ENCODE data around the gene SPRR2A. TPM values are rescaled to one million over a fixed set of nuclear protein-coding genes. Genes with fewer than 3 reads are reported as not detected.

Gene SPRR2A
- not detected for polyA plus RNA-seq (2013, experiment 1 of 4)
- not detected for polyA plus RNA-seq (2013, experiment 2 of 4)
- polyA plus RNA-seq (2013, experiment 3 of 4), result not detected
- not detected for polyA plus RNA-seq (2013, experiment 4 of 4)

- no peaks in the 10 kb centered on the region for H3K36me3 ChIP-seq (ENCODE audit: control insufficient read depth, insufficient read depth, low read length)
- H3K27me3 ChIP-seq (ENCODE audit: control insufficient read depth, insufficient read depth, low read length, poor library complexity, severe bottlenecking), result no peaks in the 10 kb centered on the region
- no peak within 1 kb of the TSS for H3K27ac ChIP-seq (ENCODE audit: insufficient read depth, low read depth, low read length, poor library complexity, severe bottlenecking)
- H3K4me1 ChIP-seq (ENCODE audit: control insufficient read depth, insufficient read depth, low read length), result no peaks in the 10 kb centered on the region
- 87 to 90% methylated on average over 2 of the region's 2 CpGs for WGBS, 2 experiments
- H3K4me3 ChIP-seq (ENCODE audit: insufficient read depth, low read depth, low read length), result no peak within 1 kb of the TSS
- H3K9me3 ChIP-seq (ENCODE audit: control insufficient read depth, low read length), result no peaks in the 10 kb centered on the region
Measured at GRCh38 chr1:153057375-153057774, at the start of gene SPRR2A. SPRR2A (minus strand) TSS chr1:153057512; CDS start chr1:153056735, 777 bp downstream.

DNA sequence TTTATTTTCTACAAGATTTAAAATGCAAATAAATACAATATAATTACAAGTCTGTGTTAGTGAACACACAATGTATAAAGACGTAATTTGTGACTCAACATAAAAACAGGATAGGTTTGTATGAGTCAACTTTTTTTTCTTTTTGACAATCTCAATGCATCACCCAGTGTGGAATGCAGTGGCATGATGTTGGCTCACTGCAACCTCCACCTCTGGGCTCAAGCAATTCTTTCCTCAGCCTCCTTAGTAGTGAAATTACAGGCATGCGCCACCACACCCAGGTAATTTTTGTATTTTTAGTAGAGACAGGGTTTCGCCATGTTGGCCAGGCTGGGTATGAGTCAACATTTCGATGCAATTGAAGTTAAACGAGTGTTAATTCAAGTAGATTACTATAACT lies 42.9 kb upstream of the SPRR2A start:
- Histone ChIP-seq H3K27me3 (ENCODE audit: control insufficient read depth, insufficient read depth, low read length, poor library complexity, severe bottlenecking) (no peaks in the 10 kb centered on the region), H3K4me3 (ENCODE audit: insufficient read depth, low read depth, low read length) (no peak overlapping the region), H3K36me3 (ENCODE audit: control insufficient read depth, insufficient read depth, low read length) (no peaks in the 10 kb centered on the region), H3K4me1 (ENCODE audit: control insufficient read depth, insufficient read depth, low read length) (no peaks in the 10 kb centered on the region), H3K9me3 (ENCODE audit: control insufficient read depth, low read length) (no peaks in the 10 kb centered on the region), H3K27ac (ENCODE audit: insufficient read depth, low read depth, low read length, poor library complexity, severe bottlenecking) (no peak overlapping the region)
- WGBS, 2 experiments, result 90 to 94% methylated on average over 3 of the region's 5 CpGs

- no peak overlapping the region for H3K27ac ChIP-seq (ENCODE audit: insufficient read depth, low read depth, low read length, poor library complexity, severe bottlenecking)
- 92 to 94% methylated on average over 9 of the region's 9 CpGs for WGBS, 2 experiments
- H3K27me3 ChIP-seq (ENCODE audit: control insufficient read depth, insufficient read depth, low read length, poor library complexity, severe bottlenecking), result no peaks in the 10 kb centered on the region
- no peaks in the 10 kb centered on the region for H3K9me3 ChIP-seq (ENCODE audit: control insufficient read depth, low read length)
- no peak overlapping the region for H3K4me3 ChIP-seq (ENCODE audit: insufficient read depth, low read depth, low read length)
- H3K36me3 ChIP-seq (ENCODE audit: control insufficient read depth, insufficient read depth, low read length), result no peaks in the 10 kb centered on the region
- no peaks in the 10 kb centered on the region for H3K4me1 ChIP-seq (ENCODE audit: control insufficient read depth, insufficient read depth, low read length)
Measured at GRCh38 chr1:153099461-153100045, 42.2 kb upstream of the SPRR2A start.

DNA sequence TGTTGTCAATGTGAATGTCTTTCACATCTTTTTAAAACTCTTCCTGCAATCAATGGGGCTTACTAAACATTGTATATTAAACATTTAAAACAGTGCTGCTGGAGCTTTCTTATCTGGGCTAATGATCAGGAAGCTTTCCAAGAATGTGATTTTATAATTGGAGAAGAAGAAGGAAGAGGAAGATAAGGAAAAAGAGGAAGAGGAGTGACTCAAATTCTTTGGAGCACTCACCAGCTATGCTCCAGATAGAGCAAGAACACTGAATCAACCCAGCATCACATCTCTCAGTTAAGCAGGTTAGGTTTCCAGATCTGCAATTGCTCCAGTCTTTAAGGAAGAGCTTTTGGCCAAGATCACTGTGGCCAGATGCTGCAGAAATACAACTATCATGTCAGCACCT lies 38.5 kb upstream of the SPRR2A start:
- Histone ChIP-seq H3K4me3 (ENCODE audit: insufficient read depth, low read depth, low read length) (no peak overlapping the region), H3K27me3 (ENCODE audit: control insufficient read depth, insufficient read depth, low read length, poor library complexity, severe bottlenecking) (no peaks in the 10 kb centered on the region), H3K27ac (ENCODE audit: insufficient read depth, low read depth, low read length, poor library complexity, severe bottlenecking) (no peak overlapping the region), H3K9me3 (ENCODE audit: control insufficient read depth, low read length) (no peaks in the 10 kb centered on the region), H3K36me3 (ENCODE audit: control insufficient read depth, insufficient read depth, low read length) (no peaks in the 10 kb centered on the region), H3K4me1 (ENCODE audit: control insufficient read depth, insufficient read depth, low read length) (no peaks in the 10 kb centered on the region)

- no peak within 1 kb of the TSS for H3K4me3 ChIP-seq (ENCODE audit: insufficient read depth, low read depth, low read length)
- H3K36me3 ChIP-seq (ENCODE audit: control insufficient read depth, insufficient read depth, low read length), result no peaks in the 10 kb centered on the region
- H3K27ac ChIP-seq (ENCODE audit: insufficient read depth, low read depth, low read length, poor library complexity, severe bottlenecking), result no peak within 1 kb of the TSS
- H3K4me1 ChIP-seq (ENCODE audit: control insufficient read depth, insufficient read depth, low read length), result no peaks in the 10 kb centered on the region
- no peaks in the 10 kb centered on the region for H3K9me3 ChIP-seq (ENCODE audit: control insufficient read depth, low read length)
- no peaks in the 10 kb centered on the region for H3K27me3 ChIP-seq (ENCODE audit: control insufficient read depth, insufficient read depth, low read length, poor library complexity, severe bottlenecking)
Measured at GRCh38 chr1:153094426-153094825, 37.1 kb upstream of the SPRR2A start, which contains the start of gene SPRR2E. SPRR2E (minus strand) TSS chr1:153094526; CDS start chr1:153093751, 775 bp downstream.

DNA sequence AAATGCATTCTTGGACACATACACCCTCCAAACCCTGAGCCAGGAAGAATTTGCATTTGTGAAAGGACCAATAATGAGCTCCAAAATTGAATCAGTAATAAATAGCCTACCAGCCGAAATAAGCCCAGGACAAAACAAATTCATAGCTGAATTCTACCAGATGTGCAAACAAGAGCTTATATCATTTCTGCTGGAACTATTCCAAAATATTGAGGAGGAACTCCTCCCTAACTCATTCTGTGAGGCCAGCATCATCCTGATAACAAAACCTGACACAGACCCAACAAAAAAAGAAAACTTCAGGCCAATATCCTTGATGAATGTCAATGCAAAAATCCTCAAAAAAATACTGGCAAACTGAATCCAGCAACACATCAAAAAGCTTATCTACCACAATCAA lies 30.3 kb upstream of the SPRR2A start:
- 75 to 88% methylated on average over 1 of the region's 1 CpG for WGBS, 2 experiments
- no peaks in the 10 kb centered on the region for H3K9me3 ChIP-seq (ENCODE audit: control insufficient read depth, low read length)

DNA sequence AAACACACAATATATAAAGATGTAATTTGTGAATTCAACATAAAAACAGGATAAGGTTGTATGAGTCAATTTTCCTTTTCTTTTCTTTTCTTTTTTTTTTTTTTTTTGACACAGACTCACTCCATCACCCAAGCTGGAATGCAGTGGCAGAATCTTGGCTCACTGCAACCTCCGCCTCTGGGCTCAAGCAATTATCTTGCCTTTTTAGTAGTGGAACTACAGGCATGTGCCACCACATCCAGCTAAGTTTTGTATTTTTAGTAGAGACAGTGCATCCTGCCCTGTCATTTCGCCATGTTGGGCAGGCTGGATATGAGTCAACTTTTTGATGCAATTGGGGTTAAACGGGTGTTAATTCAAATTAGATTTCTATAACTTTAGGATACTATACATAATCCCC lies 24.4 kb upstream of the SPRR2A start:
- no peaks in the 10 kb centered on the region for H3K27me3 ChIP-seq (ENCODE audit: control insufficient read depth, insufficient read depth, low read length, poor library complexity, severe bottlenecking)
- no peak overlapping the region for H3K4me3 ChIP-seq (ENCODE audit: insufficient read depth, low read depth, low read length)
- no peaks in the 10 kb centered on the region for H3K36me3 ChIP-seq (ENCODE audit: control insufficient read depth, insufficient read depth, low read length)
- no peak overlapping the region for H3K27ac ChIP-seq (ENCODE audit: insufficient read depth, low read depth, low read length, poor library complexity, severe bottlenecking)
- 88 to 89% methylated on average over 2 to 3 of the region's 3 CpGs for WGBS, 2 experiments
- H3K4me1 ChIP-seq (ENCODE audit: control insufficient read depth, insufficient read depth, low read length), result no peaks in the 10 kb centered on the region
- no peaks in the 10 kb centered on the region for H3K9me3 ChIP-seq (ENCODE audit: control insufficient read depth, low read length)

More for the DNA sequence above, 30.3 kb upstream of the SPRR2A start:
- no peaks in the 10 kb centered on the region for H3K27me3 ChIP-seq (ENCODE audit: control insufficient read depth, insufficient read depth, low read length, poor library complexity, severe bottlenecking)
- no peak overlapping the region for H3K4me3 ChIP-seq (ENCODE audit: insufficient read depth, low read depth, low read length)
- no peaks in the 10 kb centered on the region for H3K4me1 ChIP-seq (ENCODE audit: control insufficient read depth, insufficient read depth, low read length)
- H3K36me3 ChIP-seq (ENCODE audit: control insufficient read depth, insufficient read depth, low read length), result no peaks in the 10 kb centered on the region
- H3K27ac ChIP-seq (ENCODE audit: insufficient read depth, low read depth, low read length, poor library complexity, severe bottlenecking), result no peak overlapping the region

GRCh38 chr1:153072806-153073726 lies 15.8 kb upstream of the SPRR2A start:
- H3K27ac ChIP-seq (ENCODE audit: insufficient read depth, low read depth, low read length, poor library complexity, severe bottlenecking), result no peak overlapping the region
- H3K27me3 ChIP-seq (ENCODE audit: control insufficient read depth, insufficient read depth, low read length, poor library complexity, severe bottlenecking), result no peaks in the 10 kb centered on the region
- H3K4me3 ChIP-seq (ENCODE audit: insufficient read depth, low read depth, low read length), result no peak overlapping the region
- WGBS, 2 experiments, result 89 to 92% methylated on average over 4 to 5 of the region's 5 CpGs
- H3K9me3 ChIP-seq (ENCODE audit: control insufficient read depth, low read length), result no peaks in the 10 kb centered on the region
- no peaks in the 10 kb centered on the region for H3K36me3 ChIP-seq (ENCODE audit: control insufficient read depth, insufficient read depth, low read length)
- H3K4me1 ChIP-seq (ENCODE audit: control insufficient read depth, insufficient read depth, low read length), result no peaks in the 10 kb centered on the region

DNA sequence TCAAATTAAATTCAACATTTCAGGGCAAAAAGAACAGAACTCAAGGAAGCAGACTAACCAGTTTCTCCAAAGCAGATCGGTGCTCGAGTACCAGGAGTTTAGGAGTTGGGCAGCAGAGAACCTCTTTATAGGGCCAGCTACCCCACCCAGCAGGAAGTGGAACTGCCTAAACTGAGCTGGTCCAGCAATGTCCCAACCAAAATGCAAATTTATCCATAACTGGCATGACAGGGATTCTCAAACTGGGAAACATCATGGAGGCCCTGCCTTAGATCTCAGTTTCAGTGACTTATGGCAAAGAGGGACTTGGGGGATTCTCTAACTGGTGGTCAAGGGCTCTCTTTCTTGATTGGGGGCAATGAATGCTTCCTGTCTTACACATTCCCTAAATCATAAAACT lies 14.2 kb upstream of the SPRR2A start, which contains the start of gene SPRR2B:
Gene SPRR2B, minus strand, starts transcription at position 101 of the 400 bp plus-strand sequence. CDS start 772 bp downstream, outside the sequence.
- no peaks in the 10 kb centered on the region for H3K9me3 ChIP-seq (ENCODE audit: control insufficient read depth, low read length)
- H3K27ac ChIP-seq (ENCODE audit: insufficient read depth, low read depth, low read length, poor library complexity, severe bottlenecking), result no peak within 1 kb of the TSS
- H3K4me3 ChIP-seq (ENCODE audit: insufficient read depth, low read depth, low read length), result no peak within 1 kb of the TSS
- H3K4me1 ChIP-seq (ENCODE audit: control insufficient read depth, insufficient read depth, low read length), result no peaks in the 10 kb centered on the region
- 40 to 46% methylated on average over 2 of the region's 2 CpGs for WGBS, 2 experiments
- no peaks in the 10 kb centered on the region for H3K27me3 ChIP-seq (ENCODE audit: control insufficient read depth, insufficient read depth, low read length, poor library complexity, severe bottlenecking)
- H3K36me3 ChIP-seq (ENCODE audit: control insufficient read depth, insufficient read depth, low read length), result no peaks in the 10 kb centered on the region

DNA sequence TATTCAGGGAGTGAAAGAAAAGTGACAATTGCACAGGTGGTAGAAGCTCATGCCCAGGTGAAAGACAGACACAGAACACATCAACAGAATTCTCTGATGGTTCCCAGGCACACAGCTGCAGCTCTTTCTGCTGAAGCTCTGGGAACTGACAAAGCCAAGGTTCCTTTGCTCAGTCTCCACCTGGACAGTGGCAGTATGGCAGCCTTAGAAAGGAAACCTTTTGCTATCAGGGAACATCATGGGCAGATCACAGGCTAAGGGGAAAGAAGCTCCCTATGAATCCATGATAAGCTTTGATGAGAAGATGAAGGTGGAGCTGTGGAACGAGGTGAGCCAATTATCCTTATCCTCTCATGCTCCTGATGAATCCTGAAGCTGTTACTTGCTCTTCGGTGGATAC lies 12.9 kb upstream of the SPRR2A start:
- H3K4me1 ChIP-seq (ENCODE audit: control insufficient read depth, insufficient read depth, low read length), result no peaks in the 10 kb centered on the region
- H3K4me3 ChIP-seq (ENCODE audit: insufficient read depth, low read depth, low read length), result no peak overlapping the region
- H3K27me3 ChIP-seq (ENCODE audit: control insufficient read depth, insufficient read depth, low read length, poor library complexity, severe bottlenecking), result no peaks in the 10 kb centered on the region
- H3K36me3 ChIP-seq (ENCODE audit: control insufficient read depth, insufficient read depth, low read length), result no peaks in the 10 kb centered on the region
- H3K9me3 ChIP-seq (ENCODE audit: control insufficient read depth, low read length), result no peaks in the 10 kb centered on the region
- no peak overlapping the region for H3K27ac ChIP-seq (ENCODE audit: insufficient read depth, low read depth, low read length, poor library complexity, severe bottlenecking)
- 78 to 83% methylated on average over 1 to 2 of the region's 2 CpGs for WGBS, 2 experiments
